Activated CD8-positive, alpha-beta memory T cell treated with anti-CD3 and anti-CD28 coated beads, Interleukin-2, amount 50 U/mL, for 4 hours (primary cell): Measurements from ENCODE around the gene SET.
"Not testable (repeated sequence)": the region's sequence is repeated elsewhere in the genome, so short reads cannot be mapped to it uniquely, and the experiment has no call there.

ENCODE experiments used
- DNase-seq: peaks from one replicate; pipeline ENCODE4 v3.0.0-alpha.2; 2020

SET gene, protein sequence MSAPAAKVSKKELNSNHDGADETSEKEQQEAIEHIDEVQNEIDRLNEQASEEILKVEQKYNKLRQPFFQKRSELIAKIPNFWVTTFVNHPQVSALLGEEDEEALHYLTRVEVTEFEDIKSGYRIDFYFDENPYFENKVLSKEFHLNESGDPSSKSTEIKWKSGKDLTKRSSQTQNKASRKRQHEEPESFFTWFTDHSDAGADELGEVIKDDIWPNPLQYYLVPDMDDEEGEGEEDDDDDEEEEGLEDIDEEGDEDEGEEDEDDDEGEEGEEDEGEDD

DNA sequence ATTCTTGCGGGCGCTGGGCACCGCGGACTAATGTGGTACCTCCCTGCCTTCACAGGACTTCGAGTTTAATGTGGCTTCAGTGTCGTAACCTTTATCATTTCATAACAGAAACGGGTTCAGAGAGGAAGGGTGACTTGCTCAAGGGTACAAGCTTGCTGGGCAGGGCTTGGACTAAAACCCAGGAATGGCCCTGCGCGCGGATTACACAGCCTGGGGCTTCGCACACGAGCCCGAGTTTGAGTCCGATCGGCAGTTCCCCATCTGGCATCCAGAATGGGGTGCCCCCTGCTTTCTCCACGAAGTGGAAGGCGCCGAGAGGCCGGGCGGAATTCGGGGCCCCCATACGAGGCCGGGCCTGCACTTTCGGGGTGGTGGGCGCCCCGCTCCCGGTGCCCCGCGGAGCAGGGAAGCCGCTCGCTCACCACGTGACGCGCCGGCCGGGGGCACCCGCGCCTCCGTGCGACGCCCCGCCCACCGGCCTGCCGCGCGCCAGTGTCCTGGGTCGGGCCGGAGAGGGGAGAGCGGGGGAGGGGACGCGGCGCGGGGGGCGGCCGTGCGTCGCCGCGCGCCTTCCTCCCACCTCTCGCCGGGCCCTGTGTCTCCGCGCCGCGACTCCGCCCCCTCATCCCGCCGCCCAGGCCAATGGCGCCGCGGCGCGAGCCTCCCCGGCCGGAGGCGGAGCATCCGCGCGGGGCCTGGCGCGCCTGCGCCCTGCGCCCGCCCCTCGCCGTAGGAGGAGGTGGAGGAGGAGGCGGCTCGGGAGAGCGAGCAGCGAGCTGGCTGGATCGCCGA lies at the start of gene SET:
SET (plus strand) TSS at position 722 of the 792 bp plus-strand sequence. CDS start 361 bp downstream, outside the sequence.
- peak; percentile 94 for DNase-seq

DNA sequence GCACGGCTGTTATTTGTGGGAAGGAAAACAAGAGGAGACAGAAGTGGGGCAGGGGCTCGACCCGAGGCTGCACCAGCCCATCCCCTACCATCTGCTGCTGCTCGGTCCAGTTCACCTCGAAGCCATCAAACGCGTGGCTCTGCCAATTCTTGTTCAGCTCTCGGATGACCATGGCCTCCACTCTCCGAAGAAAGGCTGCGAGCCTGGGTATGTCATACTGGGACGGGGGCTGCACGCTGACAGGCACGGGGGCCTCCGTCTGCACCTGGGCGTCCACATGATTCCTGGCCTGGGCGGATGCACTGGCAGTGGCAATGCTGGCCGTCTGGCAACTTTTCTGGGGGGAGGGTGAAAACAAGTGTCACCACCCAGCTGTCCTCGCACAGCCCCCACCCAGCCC lies 48.4 kb upstream of the SET start:
- no peak for DNase-seq

DNA sequence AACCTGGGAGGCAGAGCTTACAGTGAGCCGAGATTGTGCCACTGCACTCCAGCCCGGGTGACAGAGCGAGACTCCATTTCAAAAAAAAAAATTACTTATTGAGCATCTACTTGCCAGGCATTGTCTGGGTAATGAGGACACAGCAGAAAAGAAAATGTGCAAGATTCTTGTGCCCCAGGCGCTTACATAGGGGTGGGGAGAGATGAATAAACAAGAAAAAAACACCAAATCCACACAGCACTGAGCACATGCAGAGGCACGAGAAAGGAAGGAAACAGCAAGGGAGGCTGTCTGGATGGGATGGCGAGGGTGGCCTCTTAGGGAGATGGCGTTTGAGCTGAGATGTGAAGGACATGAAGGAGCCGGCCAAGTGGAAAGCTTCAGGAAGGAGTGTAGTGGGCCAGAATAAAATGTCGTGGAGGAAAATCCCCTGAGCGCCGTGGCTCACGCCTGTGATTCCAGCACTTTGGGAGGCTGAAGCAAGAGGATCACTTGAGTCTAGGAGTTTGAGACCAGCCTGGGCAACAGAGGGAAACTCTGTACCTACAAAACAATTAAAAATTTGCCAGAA lies 46.3 kb upstream of the SET start:
- no peak for DNase-seq

DNA sequence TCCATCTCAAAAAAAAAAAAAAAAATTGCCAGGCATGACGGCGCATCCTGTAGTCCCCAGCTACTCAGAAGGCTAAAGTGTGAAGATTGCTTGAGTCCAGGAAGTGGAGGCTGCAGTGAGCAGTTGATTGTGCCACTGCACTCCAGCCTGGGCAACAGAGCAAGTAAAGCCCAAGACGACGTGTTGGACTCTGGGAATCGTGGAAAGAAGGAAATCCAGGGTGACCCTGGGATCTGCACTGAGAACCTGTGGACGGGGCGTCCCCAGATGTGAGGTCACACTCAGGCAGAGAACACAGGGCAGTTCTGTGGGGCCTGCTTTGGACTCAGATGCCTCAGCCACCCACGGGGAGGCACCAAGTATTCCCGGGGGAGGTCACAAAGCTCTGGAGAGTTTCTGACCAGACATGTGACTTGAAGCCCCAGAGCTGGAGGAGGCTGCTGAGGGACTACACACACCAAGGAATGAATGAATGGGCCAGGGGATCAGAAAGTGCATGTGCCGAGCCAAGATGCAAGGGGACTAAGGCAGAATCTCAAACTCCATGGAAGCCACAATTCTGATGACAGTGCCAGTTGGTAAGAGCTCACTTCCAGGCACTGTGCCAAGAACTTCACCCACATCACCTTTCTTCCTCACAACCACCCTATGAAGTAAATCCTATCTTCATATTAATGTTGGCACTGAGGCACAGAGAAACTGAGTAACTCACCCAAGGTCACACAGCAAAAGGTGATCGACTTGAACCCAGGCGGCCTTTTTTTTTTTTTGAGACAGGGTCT lies 45.3 kb upstream of the SET start:
- no peak for DNase-seq

GRCh38 chr9:128648206-128648605 lies 40.8 kb upstream of the SET start:
- DNase-seq: peak; percentile 72

- DNase-seq: no peak
Observed at GRCh38 chr9:128651798-128652197, 37.2 kb upstream of the SET start.

DNA sequence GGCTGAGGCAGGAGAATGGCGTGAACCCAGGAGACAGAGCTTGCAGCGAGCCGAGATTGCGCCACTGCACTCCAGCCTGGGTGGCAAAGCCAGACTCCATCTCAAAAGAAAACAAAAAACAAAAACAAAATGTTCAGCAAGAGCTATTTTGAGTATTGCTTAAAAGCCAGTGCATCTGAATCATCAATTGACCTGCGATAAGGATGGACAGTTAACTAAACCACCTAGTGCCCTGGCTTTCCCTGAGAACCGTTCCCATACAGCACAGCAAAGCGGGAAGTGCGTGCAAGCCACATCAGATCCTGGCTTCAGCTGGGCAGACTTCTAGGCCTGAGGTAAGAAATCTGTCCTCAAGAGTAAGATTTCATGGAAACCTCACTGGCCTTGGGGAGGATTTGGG lies 35.1 kb upstream of the SET start:
- no peak for DNase-seq

DNA sequence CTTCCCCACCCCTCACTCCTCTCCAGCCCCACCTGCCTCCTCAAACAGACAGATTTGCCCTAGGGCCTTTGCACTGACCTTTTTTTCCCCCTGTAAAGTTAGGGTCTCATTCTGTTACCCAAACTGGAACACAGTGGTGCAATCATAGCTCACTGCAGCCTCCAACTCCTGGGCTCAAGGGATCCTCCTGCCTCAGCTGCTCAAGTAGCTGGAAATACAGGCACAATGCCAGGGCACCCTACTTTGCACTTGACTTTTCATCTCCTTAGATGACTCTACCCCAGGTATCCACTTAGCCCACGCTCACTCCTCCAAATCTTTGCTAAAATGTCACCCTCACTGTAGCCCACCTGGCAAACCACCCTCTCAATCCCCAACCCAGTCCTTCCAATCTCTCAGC lies 34.5 kb upstream of the SET start:
- no peak for DNase-seq

DNA sequence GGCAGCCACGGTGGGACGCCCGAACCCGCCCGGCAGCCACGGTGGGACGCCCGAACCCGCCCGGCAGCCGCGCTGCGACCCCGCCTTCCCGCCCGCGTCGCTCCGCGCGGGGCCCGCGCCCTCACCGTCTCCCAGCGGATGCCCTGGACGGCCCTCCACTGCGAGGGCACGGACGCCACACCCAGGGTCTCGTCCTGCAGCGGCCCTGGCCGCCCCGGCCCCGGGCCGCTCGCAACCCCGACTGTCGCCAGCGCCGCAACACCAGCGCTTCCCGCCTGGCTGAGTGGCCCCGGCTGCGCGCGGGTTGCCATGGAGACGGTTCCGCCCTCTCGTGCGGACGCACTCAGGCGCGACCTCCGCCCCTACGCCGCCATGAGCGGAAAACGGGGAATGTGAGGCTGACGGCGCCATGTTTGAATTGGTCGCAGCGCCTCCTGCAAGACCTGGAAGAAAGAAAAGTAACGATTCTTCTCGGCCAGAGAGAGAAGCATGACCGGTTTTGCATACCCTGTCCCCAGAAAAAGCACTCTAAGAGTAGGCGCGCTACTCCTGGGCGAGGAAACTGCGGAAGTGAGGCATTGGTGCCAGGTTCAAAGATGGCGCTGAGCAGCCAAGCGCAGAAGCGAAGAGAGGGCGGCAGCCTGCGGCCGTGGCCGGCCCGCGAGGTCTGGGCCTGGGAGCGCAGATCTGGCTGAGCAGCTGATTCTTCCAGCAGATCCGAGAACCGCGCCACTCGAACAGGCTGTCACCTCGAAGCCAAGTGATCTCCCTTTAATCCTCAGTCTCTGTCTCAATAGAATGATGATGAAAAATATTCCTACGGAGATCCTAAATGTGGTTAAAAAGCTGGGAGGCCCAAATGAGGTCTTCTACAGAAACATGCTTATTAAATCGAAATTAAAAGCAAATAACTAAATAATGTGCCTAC lies 32.3 kb upstream of the SET start, which contains the start of gene DYNC2I2:
DYNC2I2 (minus strand) TSS at position 432 of the 928 bp plus-strand sequence; CDS start at position 311, 121 bp downstream.
- DNase-seq: peak; percentile 98

GRCh38 chr9:128657344-128657704 lies 31.7 kb upstream of the SET start:
- no peak for DNase-seq

DNA sequence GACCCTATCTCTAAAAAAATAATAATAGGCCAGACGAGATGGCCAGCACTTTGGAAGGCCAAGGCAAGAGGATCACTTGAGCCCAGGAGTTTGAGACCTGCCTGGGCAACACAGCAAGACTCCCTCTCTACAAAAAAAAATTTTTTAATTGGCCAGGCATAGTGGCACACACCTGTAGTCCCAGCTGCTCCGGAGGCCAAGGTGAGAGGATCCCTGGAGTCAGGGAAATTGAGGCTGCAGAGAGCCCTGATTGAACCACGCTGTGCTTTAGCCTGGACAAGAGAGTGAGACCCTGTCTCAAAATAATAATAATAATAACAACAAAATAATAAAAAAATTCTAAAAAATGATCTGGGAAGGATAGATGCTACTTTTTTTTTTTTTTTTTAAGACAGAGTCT lies 31.2 kb upstream of the SET start:
- no peak for DNase-seq

DNA sequence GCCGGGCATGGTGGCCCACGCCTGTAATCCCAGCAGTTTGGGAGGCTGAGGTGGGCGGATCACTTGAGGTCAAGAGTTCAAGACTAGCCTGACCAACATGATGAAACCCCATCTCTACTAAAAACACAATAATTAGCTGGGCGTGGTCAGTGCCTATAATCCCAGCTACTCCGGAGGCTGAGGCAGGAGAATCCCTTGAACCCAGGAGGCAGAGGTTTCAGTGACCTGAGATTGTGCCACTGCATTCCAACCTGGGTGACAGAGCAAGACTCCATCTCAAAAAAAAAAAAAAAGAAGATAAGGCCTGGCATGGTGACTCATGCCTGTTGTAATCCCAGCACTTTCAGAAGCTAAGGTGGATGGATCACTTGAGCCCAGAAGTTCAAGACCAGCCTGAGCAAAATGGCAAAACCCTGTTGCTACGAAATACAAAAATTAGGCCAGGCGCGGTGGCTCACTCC lies 22.5 kb upstream of the SET start:
- not testable (repeated sequence) for DNase-seq

GRCh38 chr9:128669786-128670185 lies 19.2 kb upstream of the SET start:
- DNase-seq: no peak

DNA sequence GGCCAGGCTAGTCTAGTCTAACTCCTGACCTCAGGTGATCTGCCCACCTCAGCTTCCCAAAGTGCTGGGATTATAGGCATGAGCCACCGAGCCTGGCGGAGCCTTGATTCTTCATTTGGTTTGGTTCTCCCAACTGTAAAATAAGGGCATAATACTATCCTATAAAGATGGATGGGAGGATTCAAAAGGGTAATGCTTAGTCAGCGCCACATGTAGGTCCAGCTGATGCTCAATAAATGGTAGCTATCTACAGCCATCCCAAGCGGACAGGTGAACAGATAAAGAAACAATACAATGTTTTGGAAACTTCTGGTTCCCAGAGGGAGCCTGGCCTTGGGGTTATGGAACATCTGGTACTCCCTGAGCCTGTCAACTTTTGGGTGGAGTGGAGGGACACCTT lies 13.6 kb upstream of the SET start:
- no peak for DNase-seq

DNA sequence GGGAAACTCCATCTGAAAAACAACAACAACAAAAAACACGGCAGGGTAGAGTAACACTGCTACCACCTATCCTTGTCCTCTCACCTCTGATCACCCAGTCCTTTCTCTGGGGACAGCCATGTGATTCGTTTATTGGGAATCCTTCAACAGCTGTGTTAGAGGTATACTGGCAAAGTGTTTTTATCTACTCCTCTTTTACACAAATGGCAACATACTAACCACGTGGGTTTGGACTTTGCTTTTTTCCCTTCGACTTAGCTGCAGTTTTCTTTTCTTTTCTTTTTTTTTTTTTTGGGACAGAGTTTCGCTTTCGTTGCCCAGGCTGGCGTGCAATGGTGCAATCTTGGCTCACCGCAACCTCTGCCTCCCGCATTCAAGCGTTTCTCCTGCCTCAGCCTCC lies 11.2 kb upstream of the SET start:
- no peak for DNase-seq

- DNase-seq: peak; percentile 29
Observed at GRCh38 chr9:128683340-128684064, 5.5 kb upstream of the SET start.

- no peak for DNase-seq
Observed at GRCh38 chr9:128684065-128684324, 5.0 kb upstream of the SET start.

GRCh38 chr9:128684325-128685199 lies 4.5 kb upstream of the SET start:
- DNase-seq: peak; percentile 68

- peak; percentile 49 for DNase-seq
Observed at GRCh38 chr9:128685636-128686489, 3.2 kb upstream of the SET start.

DNA sequence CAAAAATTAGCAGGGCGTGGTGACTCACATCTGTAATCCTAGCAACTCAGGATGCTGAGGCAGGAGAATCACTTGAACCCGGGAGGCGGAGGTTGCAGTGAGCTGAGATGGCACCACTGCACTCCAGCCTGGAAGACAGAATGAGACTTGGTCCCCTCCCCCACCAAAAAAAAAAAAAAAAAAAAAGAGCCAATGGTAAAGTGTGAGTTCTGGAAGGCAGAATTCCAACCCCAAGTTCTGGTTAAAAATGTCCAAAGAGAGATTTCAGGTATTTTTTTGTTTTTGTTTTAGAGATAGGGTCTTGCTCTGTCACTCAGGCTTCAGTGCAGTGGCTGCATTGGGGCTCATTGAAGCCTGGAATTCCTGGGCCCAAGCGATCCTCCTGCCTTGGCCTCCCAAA lies 1.6 kb upstream of the SET start:
- no peak for DNase-seq
